Bronchial epithelial cell (primary cell): ENCODE results near the gene PHF13. TPM values are rescaled to one million over a fixed set of nuclear protein-coding genes. Genes with fewer than 3 reads are reported as not detected.
A peak's percentile ranks its signal among the peaks of the same experiment; 100 is the strongest.

Experiments
- DNase-seq: peaks from one replicate; pipeline ENCODE4 v3.0.0-alpha.2; 2010; ENCODE audit warnings: low read depth
- FAIRE-seq: peaks from 2 replicates; lab custom pipeline; 2011; peaks lifted over from hg19 to GRCh38; lab: Jason Lieb, UNC
- H3K27me3 ChIP-seq: 2 replicates; pipeline ENCODE4 v1.5.1; 2011; ENCODE audit warnings: low read length; ENCODE audit not compliant: control insufficient read depth, insufficient read depth
- H3K36me3 ChIP-seq: 2 replicates; pipeline ENCODE4 v1.5.1; 2011; ENCODE audit warnings: low read length; ENCODE audit not compliant: control insufficient read depth, insufficient read depth
- H3K4me3 ChIP-seq: 2 replicates; pipeline ENCODE4 v1.5.1; 2011; ENCODE audit warnings: mild to moderate bottlenecking, low read depth, low read length, control low read depth
- CTCF ChIP-seq: IDR thresholded peaks from 2 replicates; pipeline ENCODE4 v1.5.1; 2011; ENCODE audit warnings: mild to moderate bottlenecking, moderate library complexity, low read length, control low read depth, inconsistent platforms; ENCODE audit not compliant: insufficient read depth, severe bottlenecking
- total RNA-seq: library from RNA; depleted of rRNA; stranded (reverse); fragments of >200 nt; gene quantifications from 2 replicates; pipeline ENCODE4 v1.2.1, GENCODE V29; 2014

Gene PHF13
- total RNA-seq, 1 donor from 2014 or later: 6.1 TPM

GRCh38 chr1:6585081-6585722 lies 28.3 kb upstream of the PHF13 start:
- no peak for FAIRE-seq
- TF ChIP-seq CTCF: no peak
- Histone ChIP-seq H3K27me3 (no peaks in the 10 kb centered on the region), H3K4me3 (no peak overlapping the region), H3K36me3 (peaks cover 13% of the 10 kb centered on the region)
- no peak for DNase-seq

- FAIRE-seq (no peak), DNase-seq (no peak)
- TF ChIP-seq CTCF: no peak
- peaks cover 13% of the 10 kb centered on the region for H3K36me3 ChIP-seq
- H3K4me3 ChIP-seq: no peak overlapping the region
- no peaks in the 10 kb centered on the region for H3K27me3 ChIP-seq
Observed at GRCh38 chr1:6585841-6586240, 27.7 kb upstream of the PHF13 start.

GRCh38 chr1:6586404-6586816 lies 27.1 kb upstream of the PHF13 start:
- DNase-seq: no peak
- H3K36me3 ChIP-seq: peaks cover 17% of the 10 kb centered on the region
- H3K4me3 ChIP-seq: no peak overlapping the region
- FAIRE-seq: no peak
- TF ChIP-seq CTCF: no peak
- H3K27me3 ChIP-seq: no peaks in the 10 kb centered on the region

- Histone ChIP-seq H3K4me3 (no peak overlapping the region), H3K36me3 (peaks cover 19% of the 10 kb centered on the region), H3K27me3 (no peaks in the 10 kb centered on the region)
- no peak for TF ChIP-seq CTCF
- no peak for FAIRE-seq
- DNase-seq: peak; percentile 51
Observed at GRCh38 chr1:6587261-6588005, 26.1 kb upstream of the PHF13 start.

- H3K4me3 ChIP-seq: no peak overlapping the region
- DNase-seq: peak; percentile 51
- H3K36me3 ChIP-seq: peaks cover 25% of the 10 kb centered on the region
- TF ChIP-seq CTCF: no peak
- H3K27me3 ChIP-seq: no peaks in the 10 kb centered on the region
- FAIRE-seq: no peak
Observed at GRCh38 chr1:6588128-6588892, 25.2 kb upstream of the PHF13 start.
